Measurements from ENCODE around the gene CTSZ. TPM values are rescaled to one million over a fixed set of nuclear protein-coding genes. Genes with fewer than 3 reads are reported as not detected.
"Not testable (repeated sequence)": the region's sequence is repeated elsewhere in the genome, so short reads cannot be mapped to it uniquely, and the experiment has no call there.

CTSZ gene
- 245 and 259 TPM in 2 replicates for total RNA-seq (2014; rRNA removed; shearing (Covaris generic))
- polyA plus RNA-seq (2014; cell fraction: nucleus; rRNA removed) = 547 and 586 TPM in 2 replicates

DNA sequence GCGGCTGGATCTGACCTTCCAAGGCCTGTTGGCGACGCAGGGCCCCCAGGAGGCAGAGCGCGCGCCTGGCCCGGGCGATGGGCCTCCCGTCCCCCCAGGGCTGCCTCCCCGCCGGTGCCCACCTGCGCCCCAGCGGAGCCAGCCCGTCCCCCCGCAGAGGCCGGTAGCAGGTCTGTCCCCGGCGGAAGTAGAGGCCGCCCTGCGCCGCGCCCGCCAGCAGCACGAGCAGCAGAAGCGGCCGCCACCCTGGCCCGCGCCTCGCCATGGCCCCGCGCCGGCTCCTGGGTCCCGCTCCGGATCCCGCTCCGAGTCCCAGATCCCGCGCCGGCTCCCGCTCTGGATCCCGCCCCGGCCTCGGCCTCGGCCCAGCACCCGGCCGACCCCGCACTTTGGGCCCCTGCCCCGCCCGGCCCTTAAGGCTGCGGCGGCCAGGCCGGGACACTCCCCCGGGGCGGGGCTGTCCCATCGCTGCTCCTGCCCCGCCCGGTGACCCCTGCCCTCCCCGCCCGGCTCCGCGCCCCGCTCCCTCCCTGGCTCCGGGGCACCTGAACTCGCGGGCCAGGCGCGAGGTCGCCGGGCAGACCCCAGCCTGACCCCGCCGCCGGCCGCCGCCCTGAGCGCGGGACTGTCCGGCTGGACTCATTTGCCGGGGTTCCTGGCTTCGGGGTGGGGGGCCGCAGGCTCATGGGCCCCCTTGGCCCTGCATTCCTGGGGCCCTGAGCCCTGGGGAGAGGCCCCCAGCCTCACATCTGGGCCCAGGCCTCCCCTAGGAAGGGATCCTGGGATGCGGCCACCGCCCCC, at the start of gene CTSZ:
Gene CTSZ, minus strand, starts transcription at position 391 of the 801 bp plus-strand sequence. Its CDS starts 126 bp downstream, at position 265.
- DNase-seq (ENCODE audit: extremely low read depth, low read depth) = peak; percentile 38

DNA sequence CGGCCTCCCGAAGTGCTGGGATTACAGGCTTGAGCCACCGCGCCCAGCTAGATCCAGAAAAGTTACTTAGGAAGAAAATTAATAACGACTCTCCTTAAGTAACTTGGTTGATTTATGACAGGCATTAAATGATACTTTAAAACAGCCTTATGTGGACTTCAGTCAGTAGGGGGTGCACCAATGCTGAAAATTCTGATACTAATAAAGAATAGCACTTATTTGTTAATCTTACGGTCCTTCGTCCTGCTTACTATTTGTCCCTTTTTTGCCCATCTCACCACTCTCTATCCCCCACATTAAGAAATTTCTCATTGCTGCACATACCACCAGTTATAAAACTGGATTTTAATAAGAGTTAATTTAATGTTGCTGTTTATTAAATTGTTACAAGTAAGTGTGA, 48.2 kb upstream of the CTSZ start:
- no peak for DNase-seq (ENCODE audit: extremely low read depth, low read depth)

DNA sequence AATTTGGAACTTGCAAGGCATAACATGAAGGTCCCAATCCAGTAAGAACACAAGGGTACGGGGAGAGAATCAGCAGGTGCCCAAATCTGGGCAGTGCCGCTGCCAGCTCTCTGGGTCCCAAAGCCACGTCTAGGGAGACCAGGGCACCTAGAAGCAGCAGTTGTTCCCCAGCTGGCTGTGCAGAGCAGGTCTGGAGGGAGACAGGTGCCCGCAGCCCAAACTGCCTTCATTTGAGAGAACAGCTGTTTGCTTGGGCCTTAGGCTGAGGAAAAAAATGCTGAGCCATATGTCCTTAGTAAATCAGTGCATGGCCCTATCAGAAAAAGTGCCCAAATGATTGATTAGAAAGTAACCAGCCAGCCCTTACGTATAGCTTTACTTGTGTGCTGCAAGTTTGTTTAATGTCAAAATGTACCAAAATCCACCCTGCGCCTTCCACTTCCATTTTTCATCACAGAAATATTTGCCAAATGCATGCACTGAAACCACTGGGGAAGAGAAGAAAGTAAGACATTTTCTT, 44.7 kb upstream of the CTSZ start:
- DNase-seq (ENCODE audit: extremely low read depth, low read depth) = no peak

DNA sequence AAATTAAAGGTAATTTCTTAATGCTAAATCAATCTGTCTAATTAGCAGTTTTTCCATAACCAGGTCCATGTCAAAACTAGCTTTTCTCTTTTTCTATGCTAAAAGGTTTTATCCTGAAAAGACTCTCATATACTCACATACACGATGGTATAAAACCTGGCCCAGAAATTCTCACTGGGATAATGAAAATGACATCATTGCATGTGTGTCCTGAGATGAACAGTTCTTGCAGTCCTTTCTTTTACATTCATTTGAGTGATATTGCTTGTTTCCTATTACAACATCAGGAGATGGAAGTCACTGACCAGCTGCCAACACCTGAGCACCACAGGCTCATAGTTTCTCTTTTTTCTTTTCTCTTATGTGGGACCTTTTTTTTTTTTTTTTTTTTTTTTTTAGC, 43.4 kb upstream of the CTSZ start:
- no peak for DNase-seq (ENCODE audit: extremely low read depth, low read depth)

DNA sequence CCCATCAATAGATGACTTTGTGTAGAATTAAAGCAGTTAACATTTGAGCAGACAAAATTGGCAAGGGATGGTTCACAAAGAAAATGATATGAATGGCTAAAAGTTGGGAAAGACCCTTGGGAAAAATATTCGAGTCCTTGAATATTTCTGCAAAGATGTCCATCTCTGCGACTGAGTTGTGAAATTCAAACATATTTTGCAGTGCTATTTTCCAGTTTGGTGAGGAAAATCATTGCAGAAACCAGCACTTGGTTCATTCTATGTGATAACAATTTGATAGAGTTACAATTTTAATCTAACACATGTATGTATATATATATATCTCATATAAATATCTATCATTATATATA, 41.6 kb upstream of the CTSZ start:
- no peak for DNase-seq (ENCODE audit: extremely low read depth, low read depth)

DNA sequence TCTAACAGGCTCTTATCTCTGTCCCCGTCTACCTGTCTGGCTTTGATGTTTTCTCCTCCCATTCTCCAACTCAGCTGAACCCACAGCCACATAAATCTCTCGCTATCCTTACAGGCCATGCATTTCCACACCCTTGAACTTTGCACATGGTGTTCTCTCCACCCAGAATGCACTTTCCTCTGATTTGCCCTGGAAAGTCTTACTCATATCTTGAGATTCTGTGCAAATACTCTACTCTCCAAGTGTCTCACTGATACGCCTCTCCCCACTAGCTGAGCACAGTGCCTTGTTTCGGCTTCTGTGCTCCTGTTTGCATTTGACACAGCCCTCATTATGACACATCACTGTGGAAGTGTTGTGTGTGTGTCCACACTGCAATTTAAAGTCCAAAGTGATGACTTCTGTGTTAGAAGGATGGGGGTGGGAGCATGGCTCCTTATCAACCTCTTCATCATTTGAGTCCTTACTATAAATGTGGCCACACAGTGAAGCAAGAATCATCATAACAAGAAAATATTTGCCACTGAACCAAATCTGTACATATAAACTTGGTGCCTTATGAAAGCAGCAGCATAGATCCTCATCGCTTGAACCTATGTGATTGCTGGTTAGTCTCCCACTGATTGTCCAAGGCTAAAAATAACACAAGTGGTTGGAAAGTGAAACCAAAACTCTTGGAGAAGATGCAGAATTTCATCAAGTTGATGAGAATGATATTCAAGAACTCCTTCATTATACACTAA, 41.1 kb upstream of the CTSZ start:
- DNase-seq (ENCODE audit: extremely low read depth, low read depth) = peak; percentile 72

DNA sequence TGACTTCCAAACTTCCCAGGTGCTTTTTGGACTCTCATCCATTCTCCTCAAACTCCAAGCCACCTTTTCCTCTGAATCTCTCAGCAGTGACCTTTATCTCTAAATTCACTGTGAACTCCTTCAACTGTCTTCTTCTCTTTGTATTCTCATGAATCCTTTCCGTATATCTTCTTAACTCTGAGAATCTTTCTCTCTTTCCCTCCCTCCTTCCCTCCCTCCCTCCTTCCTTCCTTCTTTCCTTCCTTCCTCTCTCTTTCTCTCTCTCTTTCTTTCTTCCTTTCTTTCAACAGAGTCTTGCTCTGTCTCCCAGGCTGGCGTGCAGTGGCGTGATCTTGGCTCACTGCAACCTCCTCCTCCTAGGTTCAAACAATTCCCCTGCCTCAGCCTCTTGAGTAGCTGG, 39.8 kb upstream of the CTSZ start:
- no peak for DNase-seq (ENCODE audit: extremely low read depth, low read depth)

DNA sequence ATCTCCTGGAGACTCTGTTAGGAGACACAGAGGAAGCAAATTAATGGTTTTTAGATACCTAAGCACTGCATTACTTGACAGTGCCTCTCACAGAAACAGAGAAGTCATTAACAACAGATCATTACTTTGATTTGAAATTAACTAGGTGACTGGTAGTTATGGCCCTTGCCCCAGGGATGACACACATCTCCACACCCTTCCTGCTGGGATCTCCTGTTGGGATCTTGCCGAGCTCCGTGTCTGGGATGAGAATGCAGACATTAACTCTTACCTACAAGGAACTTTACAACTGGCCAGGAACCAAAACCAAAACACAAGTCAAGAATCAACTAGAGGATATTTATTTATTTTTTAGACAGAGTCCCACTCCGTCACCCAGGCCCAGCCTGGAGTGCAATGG, 37.7 kb upstream of the CTSZ start:
- no peak for DNase-seq (ENCODE audit: extremely low read depth, low read depth)

DNA sequence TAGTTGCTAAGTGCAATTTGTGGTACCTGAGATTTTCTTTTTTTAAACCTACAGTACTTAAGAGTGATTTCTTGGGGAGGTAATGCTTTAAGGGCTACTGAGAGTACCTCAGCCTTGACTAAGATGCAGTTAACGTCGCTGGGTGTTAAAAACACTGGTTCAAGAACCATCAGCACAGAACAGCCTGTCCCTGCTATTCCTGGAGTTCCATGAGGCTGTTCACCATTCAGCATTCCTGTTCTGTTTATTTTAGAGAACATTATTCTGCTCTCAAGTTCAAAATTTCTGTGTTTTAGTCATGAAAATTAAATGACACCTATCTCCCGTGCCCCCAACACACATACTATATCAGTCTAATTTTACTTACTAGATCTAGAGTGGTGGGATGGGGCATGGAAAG, 37.2 kb upstream of the CTSZ start:
- DNase-seq (ENCODE audit: extremely low read depth, low read depth) = no peak

DNA sequence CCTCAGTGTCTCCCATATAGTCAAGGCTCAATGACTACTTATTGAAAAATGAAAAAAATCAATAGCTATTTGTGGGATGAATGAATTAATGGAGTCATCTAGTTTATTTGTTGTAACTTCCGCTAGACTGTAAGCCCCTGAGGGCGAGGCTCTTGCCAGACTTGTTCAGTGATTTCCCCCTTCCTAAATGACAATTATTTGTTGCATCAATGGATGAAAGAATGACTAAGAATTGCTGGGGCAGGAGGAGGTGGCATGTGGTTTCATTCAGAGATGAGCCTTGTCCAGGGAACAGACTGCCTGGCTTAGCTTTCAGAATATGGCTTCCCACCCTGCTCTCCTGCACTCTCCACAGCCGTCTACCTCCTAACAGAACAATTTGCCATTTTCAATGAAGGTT, 36.6 kb upstream of the CTSZ start:
- DNase-seq (ENCODE audit: extremely low read depth, low read depth) = no peak

DNA sequence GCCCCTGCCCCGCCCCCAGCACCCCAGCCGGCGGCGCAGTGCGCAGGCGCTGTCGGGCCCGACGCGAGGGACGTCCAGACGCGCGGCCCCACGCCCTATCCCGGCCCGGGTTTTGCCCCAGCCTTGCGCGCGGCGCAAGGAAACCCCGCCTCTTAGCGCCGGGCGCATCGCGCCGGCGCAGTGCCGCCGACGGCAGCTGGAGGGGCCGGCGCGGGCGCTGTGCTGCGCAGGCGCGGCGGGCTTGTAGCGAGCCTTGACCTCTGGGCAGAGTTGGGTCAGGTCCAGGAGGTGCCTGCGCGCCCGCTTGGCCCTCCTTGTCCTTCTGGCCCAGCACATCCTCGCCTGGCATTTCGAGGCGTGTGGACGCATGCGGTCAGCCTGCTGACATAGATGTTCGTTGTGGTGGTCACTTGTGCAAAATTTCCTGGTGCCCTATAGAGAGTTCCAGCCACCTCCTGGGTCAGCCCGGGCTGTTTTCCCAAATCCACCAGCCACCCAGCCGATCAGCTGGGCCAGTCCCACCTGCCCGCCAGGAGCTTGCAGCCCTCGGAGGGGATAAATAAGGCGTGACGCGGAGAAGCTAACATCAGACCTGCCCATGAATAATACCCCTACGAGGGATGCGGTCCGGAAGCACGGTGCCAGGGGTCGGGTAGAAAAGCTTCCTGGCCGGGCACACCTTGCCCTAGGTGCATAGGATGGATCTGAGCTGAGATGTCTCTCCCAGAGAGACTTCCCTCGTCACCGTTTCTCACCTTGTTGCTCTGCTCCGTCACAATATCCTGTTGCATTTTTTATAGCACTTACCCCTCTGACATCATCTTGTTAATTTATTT, 36.0 kb upstream of the CTSZ start:
- peak; percentile 93 for DNase-seq (ENCODE audit: extremely low read depth, low read depth)

DNA sequence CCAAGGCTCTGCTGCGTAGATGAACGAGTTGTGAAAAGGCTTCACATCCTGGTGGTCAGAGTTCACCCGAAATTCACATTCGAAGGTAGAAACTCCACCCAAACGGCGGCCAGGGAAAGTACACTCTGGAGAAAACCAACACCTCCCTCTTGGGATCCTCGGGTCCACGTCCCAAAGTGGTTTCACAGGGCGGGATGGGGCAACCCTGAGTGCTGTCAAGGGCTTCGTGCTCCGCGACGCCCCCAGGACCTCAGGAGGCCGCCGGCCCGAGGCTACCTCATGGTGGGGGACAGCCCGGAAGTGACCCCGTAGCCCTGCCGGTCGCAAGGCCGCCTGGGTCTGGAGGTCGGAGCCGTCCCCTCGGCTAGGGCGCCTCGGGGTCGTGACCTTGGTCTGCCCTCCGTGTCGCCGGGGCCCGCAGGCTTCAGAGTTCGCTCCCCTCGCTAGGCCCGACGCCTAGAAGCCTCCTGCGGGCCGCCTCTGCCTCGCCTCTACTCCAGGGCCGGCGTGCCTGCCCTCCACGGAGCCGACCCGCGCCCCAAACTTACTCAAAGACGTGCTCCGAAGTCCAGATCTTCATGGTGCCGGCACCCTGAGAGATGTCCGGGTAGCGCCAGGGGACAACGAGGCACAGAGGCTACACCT, 35.2 kb upstream of the CTSZ start, which contains the start of gene PRELID3B:
Gene PRELID3B, minus strand, starts transcription at position 636 of the 645 bp plus-strand sequence. Its CDS starts 56 bp downstream, at position 580.
- DNase-seq (ENCODE audit: extremely low read depth, low read depth) = no peak

DNA sequence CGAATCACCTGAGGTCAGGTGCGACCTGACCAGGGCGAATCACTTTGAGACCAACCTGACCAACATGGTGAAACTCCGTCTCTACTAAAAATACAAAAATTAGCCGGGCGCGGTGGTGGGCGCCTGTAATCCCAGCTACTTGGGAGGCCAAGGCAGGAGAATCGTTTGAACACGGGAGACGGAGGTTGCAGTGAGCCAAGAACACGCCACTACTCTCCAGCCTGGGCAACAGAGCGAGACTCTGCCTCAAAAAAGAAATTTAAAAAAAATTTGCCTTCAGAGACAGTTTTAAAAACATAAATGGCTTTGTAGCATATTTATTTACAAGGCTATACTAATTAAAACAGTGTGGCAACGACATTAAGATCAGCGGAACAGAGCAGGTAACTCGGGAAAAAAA, 34.4 kb upstream of the CTSZ start:
- DNase-seq (ENCODE audit: extremely low read depth, low read depth) = not testable (repeated sequence)

DNA sequence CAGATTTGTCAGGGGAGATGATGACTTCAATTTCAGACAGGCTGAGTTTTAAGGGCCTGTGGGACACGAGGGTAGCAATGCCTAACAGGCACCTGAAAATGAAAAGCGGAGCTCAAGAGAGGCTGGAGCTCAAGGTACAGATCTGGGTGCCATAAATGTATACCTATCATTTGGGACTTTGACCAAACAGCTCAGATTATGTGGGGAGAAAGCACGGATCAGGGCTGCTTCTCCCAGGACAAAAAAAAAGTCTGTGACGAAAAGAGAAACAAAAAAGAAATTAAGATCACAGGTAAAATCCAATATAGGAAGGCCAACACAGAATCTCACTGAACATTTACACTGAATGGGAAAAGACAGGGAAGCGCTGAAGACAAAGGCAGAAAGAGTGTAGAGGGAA, 33.6 kb upstream of the CTSZ start:
- no peak for DNase-seq (ENCODE audit: extremely low read depth, low read depth)

DNA sequence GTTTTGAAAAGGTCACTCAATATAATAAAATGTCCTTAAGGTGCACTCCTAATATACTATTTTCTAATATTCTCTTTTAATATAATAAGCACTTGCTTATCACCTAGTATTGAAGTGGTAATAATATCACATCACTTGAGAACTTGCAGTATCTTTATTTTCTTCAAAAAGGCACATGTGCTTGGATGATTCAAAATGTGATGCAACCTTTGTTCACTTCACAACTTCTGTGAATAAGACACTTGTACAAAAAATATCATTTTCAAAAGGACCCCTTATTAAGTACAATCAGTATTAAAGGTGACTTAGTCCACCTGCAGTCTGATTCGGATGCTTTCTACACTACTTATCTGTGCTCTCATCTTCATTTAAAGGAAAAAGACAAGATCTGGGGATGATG, 32.2 kb upstream of the CTSZ start:
- no peak for DNase-seq (ENCODE audit: extremely low read depth, low read depth)

DNA sequence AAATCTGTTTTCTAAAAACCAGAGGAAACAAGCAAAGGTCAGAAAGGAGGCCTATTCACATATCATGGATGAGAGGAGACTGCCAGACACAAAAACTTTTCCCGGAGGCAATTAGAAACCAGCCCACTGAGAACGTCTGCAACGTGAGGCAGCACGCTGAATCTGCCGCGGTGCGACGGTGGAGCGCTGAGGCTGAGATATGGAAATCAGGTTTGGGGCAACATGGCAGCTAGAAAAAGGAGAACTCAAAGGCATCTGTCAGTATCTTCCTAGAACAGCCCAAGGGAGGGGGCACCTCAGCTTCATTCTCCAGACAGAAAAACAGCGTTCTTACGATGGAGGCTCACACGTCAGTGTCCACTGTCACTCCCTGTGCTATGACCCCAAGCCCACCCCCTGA, 30.3 kb upstream of the CTSZ start:
- DNase-seq (ENCODE audit: extremely low read depth, low read depth) = no peak

DNA sequence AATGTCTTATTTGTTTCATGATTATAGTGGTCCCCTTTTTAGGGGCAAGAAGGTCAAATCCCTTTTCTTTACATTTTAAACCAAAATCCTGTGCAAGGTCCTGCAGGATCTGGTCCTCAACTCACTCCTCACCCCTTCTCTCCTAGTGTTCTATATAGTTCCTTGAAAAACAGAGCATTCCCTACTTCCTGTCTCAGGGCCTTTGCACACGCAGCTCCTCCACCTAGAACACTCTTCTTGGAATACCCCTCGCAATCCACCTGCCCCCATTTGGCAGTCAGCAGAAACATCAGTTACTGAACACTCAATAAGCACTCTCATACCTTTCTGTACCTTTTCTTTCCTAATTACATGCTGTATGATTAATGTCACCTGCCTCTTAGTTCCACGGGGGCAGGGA, 28.3 kb upstream of the CTSZ start:
- DNase-seq (ENCODE audit: extremely low read depth, low read depth) = no peak

DNA sequence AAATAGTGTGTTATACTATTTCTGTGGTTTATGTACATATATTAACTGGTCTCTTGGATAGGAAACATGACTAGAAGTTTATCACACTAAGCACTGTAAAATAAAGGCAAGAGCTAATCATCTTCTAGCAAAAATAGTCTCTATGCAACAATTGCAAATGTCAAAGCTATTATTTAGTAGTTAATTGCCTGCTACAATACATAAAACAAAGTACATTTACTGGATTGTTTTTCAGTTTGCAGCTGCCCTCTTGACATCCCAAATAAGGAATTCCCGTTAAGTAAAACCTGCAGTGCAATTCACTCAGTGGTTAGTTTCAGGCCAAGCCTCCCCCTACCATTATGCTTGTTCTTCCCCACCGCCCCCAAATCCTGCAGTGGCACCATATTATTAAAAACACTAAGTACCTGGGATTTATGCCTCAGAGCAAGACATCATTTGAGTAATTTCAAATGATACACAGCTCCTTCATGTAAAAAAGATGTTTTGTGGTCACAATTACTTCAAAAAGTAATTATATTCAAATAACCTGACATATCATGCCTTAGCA, 26.6 kb upstream of the CTSZ start:
- DNase-seq (ENCODE audit: extremely low read depth, low read depth) = no peak

DNA sequence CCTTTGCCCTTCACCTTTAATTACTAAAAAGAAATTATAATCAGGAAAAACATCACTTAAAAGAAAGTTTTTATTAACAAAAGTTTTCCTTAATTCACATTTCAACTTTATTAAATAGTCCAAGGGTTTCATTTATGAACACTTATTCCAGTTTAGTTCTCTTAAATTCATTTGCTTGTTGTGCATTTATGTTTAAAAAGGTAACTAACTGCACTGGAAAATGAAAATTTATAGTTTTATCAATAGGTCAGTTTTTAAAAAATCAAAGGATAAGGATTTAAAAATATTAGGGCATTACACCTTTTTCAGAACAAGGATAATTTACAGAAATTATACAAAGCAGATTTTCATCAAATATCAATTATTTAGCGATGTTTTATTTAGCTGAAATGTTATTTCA, 26.0 kb upstream of the CTSZ start:
- no peak for DNase-seq (ENCODE audit: extremely low read depth, low read depth)

DNA sequence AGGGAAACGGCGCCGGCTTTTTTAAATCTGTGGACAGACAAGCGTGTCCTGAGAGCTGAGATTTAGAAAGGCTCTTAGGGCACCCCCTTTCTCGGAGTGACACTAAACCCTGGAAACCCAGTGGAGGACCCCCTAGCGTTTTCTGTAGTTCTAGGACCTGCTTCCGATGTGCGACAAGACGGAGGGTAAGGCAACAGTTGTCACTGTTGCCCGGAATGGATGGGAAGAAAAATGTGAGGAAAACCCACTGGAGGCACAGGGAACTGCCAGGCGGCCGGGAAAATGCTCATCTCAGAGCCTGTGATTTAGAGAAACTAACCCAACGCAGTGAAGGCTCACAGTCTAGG, 25.6 kb upstream of the CTSZ start:
- DNase-seq (ENCODE audit: extremely low read depth, low read depth) = no peak
